Activated CD8-positive, alpha-beta memory T cell treated with anti-CD3 and anti-CD28 coated beads, Interleukin-2, amount 10 ng/mL, durations not matched to agents 7 days and 5 days (primary cell): Measurements from ENCODE around the gene STK32B. TPM values are rescaled to one million over a fixed set of nuclear protein-coding genes. Genes with fewer than 3 reads are reported as not detected.
"Not testable (repeated sequence)": the region's sequence is repeated elsewhere in the genome, so short reads cannot be mapped to it uniquely, and the experiment has no call there.

Experiments
- ATAC-seq: fragments of 150-1000 bp; cut with Tn5 transposase; one replicate; pipeline ENCODE4 v1.10.0; 2021; ENCODE audit warnings: moderate library complexity
- CTCF ChIA-PET: fragments of 350-600 bp; sonication (Branson Sonifier 250); formaldehyde crosslinking; loops from one replicate; lab custom pipeline; 2021; ENCODE audit warnings: antibody characterized with exemption; lab: Charles Lee
- DNase-seq: peaks from one replicate; pipeline ENCODE4 v3.0.0-alpha.2; 2020
- H3K27ac Mint-ChIP-seq: one replicate; pipeline ENCODE4 v1.8.0; 2021; ENCODE audit warnings: mild to moderate bottlenecking, mixed read lengths
- H3K27me3 Mint-ChIP-seq: one replicate; pipeline ENCODE4 v1.8.0; 2021; ENCODE audit warnings: mixed read lengths
- H3K36me3 Mint-ChIP-seq: one replicate; pipeline ENCODE4 v1.8.0; 2021; ENCODE audit warnings: mild to moderate bottlenecking, mixed read lengths
- H3K4me1 Mint-ChIP-seq: one replicate; pipeline ENCODE4 v1.8.0; 2021; ENCODE audit warnings: mixed read lengths
- H3K4me3 Mint-ChIP-seq: one replicate; pipeline ENCODE4 v1.8.0; 2021; ENCODE audit warnings: mild to moderate bottlenecking, moderate library complexity, mixed read lengths
- H3K9me3 Mint-ChIP-seq: one replicate; pipeline ENCODE4 v1.8.0; 2022; ENCODE audit warnings: low read depth, mixed read lengths
- total RNA-seq, 2 experiments: library from RNA; stranded (reverse); gene quantifications; one replicate each; pipeline ENCODE4 v1.2.3, GENCODE V29; 2021

Gene STK32B
- total RNA-seq, 2 experiments from 2014 or later, result not detected

DNA sequence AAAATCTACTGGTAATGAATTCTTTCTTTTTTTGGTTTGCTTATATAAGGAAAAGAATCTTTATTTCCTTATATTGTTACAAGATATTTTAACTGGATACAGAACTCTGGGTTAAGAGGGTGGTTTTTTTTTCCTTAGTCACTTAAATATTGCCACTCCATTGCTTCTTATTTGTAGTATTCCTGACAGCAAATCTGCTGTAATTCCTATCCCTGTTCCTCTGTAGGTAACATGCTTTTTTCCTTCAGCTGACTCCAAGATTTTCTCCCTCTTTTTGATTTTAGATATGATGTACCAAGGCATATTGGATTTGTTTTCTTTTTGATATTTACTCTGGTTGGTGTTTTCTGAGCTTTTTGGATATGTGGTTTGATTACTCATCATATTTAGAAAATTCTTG lies 378.5 kb downstream of the STK32B start:
- ATAC-seq (no peak), DNase-seq (no peak)
- H3K9me3 Mint-ChIP-seq, result no peaks in the 10 kb centered on the region
- no peaks in the 10 kb centered on the region for H3K4me1 Mint-ChIP-seq
- CTCF ChIA-PET, result no interaction called here
- no peak overlapping the region for H3K27ac Mint-ChIP-seq
- H3K4me3 Mint-ChIP-seq, result no peak overlapping the region
- H3K27me3 Mint-ChIP-seq, result no peaks in the 10 kb centered on the region
- no peaks in the 10 kb centered on the region for H3K36me3 Mint-ChIP-seq

DNA sequence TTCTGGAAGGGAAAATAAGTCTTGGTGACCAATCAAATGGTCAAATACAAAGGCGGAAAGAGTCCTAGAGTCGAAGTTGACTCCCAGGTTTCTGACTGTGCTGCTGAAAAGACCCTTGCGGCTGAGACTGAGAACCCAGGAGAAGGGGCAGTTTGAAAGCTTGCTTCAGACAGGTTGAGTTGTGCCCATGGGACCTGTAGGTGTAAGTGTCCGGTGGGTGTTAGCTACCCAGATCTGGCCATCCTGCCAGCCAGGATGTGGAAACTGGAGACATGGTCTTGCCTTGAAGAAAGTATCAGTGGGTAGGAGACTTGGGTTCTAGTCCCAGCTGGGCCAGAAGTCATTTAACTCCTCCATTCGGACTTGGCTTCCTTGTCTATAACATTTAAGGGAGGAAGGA lies 381.9 kb downstream of the STK32B start:
- no peaks in the 10 kb centered on the region for H3K9me3 Mint-ChIP-seq
- H3K27me3 Mint-ChIP-seq, result no peaks in the 10 kb centered on the region
- no peaks in the 10 kb centered on the region for H3K4me1 Mint-ChIP-seq
- no peak overlapping the region for H3K4me3 Mint-ChIP-seq
- no peak for DNase-seq
- H3K27ac Mint-ChIP-seq, result no peak overlapping the region
- CTCF ChIA-PET, result no interaction called here
- H3K36me3 Mint-ChIP-seq, result no peaks in the 10 kb centered on the region
- no peak for ATAC-seq

DNA sequence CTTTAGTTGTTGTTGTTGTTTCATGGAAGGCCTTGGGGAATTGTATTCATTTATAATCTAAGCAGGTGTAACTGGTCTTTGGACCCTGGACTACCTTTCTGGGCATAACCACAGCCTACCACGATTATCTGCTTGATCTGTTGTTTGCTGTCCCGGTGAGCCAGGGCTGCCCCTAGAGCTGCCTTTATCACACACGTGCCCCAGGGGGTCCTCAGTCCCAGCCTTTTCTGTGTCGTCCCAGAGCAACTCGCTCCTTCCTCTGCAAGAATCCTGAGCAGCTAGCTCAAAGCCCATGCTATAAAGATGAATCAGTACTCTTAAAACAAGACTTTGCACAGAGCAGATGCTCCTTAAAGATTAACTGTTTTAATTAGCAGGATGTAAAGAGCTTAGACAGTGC lies 383.9 kb downstream of the STK32B start:
- Mint-ChIP-seq H3K4me3 (no peak overlapping the region), H3K9me3 (no peaks in the 10 kb centered on the region), H3K4me1 (no peaks in the 10 kb centered on the region), H3K36me3 (no peaks in the 10 kb centered on the region), H3K27ac (no peak overlapping the region), H3K27me3 (no peaks in the 10 kb centered on the region)
- CTCF ChIA-PET, result no interaction called here
- DNase-seq, result no peak
- no peak for ATAC-seq

DNA sequence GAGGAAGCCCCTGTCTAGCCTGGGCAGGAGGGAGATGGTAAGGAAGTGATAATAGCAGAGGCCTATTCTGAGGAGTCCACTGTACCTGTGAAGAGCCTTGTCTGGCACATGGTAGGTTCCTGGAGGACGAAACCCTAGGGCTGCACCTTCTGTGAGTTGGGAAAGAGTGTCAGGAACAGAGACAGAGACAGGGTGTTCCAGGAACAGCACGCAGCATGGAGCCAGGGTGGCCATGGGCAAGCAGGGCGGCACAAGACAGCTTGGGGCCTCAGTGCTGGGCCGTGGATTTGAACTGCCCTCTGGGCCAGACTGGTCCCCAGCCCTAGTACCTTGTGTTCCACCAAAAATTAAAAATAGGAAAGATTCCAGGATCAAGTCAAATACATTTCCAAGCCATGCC lies 384.5 kb downstream of the STK32B start:
- no peaks in the 10 kb centered on the region for H3K4me1 Mint-ChIP-seq
- H3K36me3 Mint-ChIP-seq, result no peaks in the 10 kb centered on the region
- ATAC-seq (no peak), DNase-seq (no peak)
- H3K27ac Mint-ChIP-seq, result no peak overlapping the region
- CTCF ChIA-PET, result no interaction called here
- H3K27me3 Mint-ChIP-seq, result no peaks in the 10 kb centered on the region
- H3K4me3 Mint-ChIP-seq, result no peak overlapping the region
- no peaks in the 10 kb centered on the region for H3K9me3 Mint-ChIP-seq

DNA sequence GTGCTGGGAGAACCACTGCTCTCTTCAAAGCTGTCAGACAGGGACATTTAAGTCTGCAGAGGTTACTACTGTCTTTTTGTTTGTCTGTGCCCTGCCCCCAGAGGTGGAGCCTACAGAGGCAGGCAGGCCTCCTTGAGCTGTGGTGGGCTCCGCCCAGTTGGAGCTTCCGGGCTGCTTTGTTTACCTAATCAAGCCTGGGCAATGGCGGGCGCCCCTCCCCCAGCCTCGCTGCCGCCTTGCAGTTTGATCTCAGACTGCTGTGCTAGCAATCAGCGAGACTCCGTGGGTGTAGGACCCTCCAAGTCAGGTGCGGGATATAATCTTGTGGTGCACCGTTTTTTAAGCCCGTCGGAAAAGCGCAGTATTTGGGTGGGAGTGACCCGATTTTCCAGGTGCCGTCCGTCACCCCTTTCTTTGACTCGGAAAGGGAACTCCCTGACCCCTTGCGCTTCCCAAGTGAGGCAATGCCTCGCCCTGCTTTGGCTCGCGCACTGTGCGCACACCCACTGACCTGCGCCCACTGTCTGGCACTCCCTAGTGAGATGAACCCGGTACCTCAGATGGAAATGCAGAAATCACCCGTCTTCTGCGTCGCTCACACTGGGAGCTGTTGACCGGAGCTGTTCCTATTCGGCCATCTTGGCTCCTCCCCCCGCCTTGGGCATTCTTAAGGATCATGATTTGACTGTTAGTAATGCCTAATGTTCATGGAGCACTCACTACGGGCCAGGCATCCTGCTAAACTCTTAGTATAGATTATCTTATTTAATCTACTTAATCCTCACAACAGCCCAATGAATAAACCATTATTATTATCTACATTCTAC lies 392.9 kb downstream of the STK32B start:
- H3K36me3 Mint-ChIP-seq, H3K9me3 Mint-ChIP-seq, H3K4me1 Mint-ChIP-seq, CTCF ChIA-PET, H3K4me3 Mint-ChIP-seq, H3K27me3 Mint-ChIP-seq, DNase-seq, H3K27ac Mint-ChIP-seq, ATAC-seq: not testable (repeated sequence)

DNA sequence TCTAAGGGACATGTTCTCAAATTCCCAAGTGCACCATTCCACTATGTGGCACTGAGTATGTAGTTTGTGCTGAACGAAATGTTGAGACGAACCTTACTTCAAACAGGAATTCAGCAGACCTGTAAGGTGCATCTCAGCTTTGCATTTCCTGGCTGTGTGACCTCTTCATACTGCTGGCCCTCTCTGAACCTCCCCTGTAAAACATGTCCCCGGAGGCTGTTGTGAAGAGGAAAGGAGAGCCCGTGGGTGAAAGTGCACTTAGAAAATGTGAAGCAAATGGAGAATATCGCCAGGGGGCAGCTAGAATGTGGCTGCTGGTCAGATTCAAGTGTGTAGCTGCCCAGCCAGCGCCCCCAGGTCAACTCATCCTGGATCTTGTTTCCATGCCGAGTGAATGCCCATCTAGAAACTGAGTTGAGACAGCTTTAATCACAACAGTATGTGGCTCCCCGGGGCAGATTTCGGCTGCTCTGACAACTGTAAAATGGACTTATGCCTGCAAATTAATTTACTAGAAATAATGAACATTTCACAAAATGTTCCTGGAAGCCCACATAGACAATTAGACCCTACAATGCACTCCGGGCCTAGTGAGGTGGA lies 393.7 kb downstream of the STK32B start:
- DNase-seq, result no peak
- H3K27ac Mint-ChIP-seq, result no peak overlapping the region
- ATAC-seq, result no peak
- H3K9me3 Mint-ChIP-seq, result no peaks in the 10 kb centered on the region
- no peaks in the 10 kb centered on the region for H3K4me1 Mint-ChIP-seq
- H3K36me3 Mint-ChIP-seq, result no peaks in the 10 kb centered on the region
- CTCF ChIA-PET, result no interaction called here
- H3K4me3 Mint-ChIP-seq, result no peak overlapping the region
- no peaks in the 10 kb centered on the region for H3K27me3 Mint-ChIP-seq

DNA sequence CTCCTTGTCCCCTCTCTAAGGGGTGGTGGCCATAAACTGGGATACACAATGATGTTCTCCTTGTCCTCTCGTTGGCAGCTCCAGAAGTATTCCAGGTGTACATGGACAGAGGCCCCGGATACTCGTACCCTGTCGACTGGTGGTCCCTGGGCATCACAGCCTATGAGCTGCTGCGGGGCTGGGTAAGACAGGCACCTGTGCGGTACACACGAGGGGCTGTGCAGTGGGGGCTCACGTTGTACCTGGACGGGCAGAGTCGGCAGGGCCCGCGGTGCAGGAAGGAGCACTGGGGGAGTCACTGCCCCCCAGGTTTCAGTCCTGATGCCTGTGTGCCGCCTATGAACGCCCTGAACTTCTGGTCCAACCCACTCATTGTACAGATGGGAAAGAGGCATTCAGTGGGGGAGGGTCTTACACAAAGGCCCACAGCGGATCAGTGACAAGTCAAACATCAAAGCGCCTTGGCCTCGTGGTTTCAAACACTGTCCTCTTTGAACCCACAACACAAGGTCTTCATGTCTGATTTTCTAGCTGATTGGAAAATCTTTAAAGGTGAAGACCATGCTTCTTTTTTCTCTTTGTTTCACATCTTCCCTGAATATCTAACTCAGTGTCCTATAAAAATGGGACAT lies 395.4 kb downstream of the STK32B start:
- no peak for ATAC-seq
- no peak for DNase-seq
- Mint-ChIP-seq H3K4me1 (no peaks in the 10 kb centered on the region), H3K4me3 (no peak overlapping the region), H3K27ac (no peak overlapping the region), H3K9me3 (no peaks in the 10 kb centered on the region), H3K36me3 (no peaks in the 10 kb centered on the region), H3K27me3 (no peaks in the 10 kb centered on the region)
- CTCF ChIA-PET, result no interaction called here

DNA sequence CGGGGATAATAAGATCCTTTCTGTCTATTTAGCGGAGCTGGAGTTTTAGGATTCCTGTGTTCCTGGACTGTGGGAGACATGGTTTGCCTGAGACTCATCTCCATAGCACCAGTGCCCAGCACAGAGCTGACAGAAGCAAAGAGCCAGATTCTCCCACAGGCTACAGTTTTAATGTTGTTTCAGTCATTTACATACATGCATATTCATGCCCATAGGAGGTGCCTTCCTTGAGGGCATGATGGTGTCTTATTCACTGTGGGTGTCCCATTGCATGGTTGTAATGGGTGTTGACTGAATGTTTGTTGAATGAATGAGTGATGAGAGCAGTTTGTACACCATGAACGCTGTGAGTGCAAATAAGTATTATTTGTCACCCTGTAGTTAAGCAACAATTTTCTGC lies 396.5 kb downstream of the STK32B start:
- H3K27ac Mint-ChIP-seq, result no peak overlapping the region
- H3K4me1 Mint-ChIP-seq, result no peaks in the 10 kb centered on the region
- no peaks in the 10 kb centered on the region for H3K9me3 Mint-ChIP-seq
- no peaks in the 10 kb centered on the region for H3K27me3 Mint-ChIP-seq
- ATAC-seq (no peak), DNase-seq (no peak)
- CTCF ChIA-PET, result no interaction called here
- H3K36me3 Mint-ChIP-seq, result no peaks in the 10 kb centered on the region
- no peak overlapping the region for H3K4me3 Mint-ChIP-seq

DNA sequence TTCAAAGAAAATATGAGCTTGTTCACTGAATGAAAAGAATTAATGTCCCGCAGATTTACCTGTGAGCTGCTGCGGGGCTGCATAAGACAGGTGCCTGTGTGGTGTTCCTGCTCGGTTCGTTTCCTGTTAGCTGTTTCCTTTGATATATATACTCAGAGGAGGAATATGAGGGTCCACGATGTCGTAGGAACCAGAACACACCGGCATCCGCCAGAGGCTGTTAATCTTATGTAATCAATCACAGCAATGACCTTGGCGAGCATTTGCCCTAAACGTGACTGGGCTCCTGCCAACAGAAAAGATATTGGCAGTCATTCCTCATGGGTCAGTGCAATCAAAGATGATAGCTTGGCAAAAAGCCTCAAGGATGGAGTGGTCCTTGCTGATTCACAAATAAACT lies 396.9 kb downstream of the STK32B start:
- ATAC-seq (no peak), DNase-seq (no peak)
- no peaks in the 10 kb centered on the region for H3K27me3 Mint-ChIP-seq
- H3K4me3 Mint-ChIP-seq, result no peak overlapping the region
- CTCF ChIA-PET, result no interaction called here
- H3K27ac Mint-ChIP-seq, result no peak overlapping the region
- no peaks in the 10 kb centered on the region for H3K9me3 Mint-ChIP-seq
- no peaks in the 10 kb centered on the region for H3K4me1 Mint-ChIP-seq
- H3K36me3 Mint-ChIP-seq, result no peaks in the 10 kb centered on the region

DNA sequence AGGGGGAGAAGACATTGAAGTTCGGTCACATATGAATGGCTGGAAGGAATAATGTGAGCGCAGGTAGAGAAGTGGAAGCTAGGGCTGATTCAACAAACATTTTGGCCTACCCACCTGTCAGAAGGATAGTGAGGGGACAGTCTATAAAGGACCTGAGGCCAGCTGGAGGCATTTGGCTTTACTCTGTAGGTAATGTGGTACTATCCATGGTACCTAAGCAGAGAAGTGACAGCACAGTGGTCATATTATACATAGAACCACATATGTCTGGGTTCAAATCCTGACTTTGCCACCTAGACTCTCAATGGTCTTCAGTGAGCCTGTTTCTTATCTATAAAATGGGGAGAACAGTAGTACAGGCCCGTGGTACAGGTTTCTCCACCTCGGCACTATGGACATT lies 400.0 kb downstream of the STK32B start:
- CTCF ChIA-PET, result no interaction called here
- Mint-ChIP-seq H3K9me3 (no peaks in the 10 kb centered on the region), H3K36me3 (no peaks in the 10 kb centered on the region), H3K4me3 (no peak overlapping the region), H3K4me1 (no peaks in the 10 kb centered on the region), H3K27ac (no peak overlapping the region), H3K27me3 (no peaks in the 10 kb centered on the region)
- ATAC-seq (no peak), DNase-seq (no peak)

DNA sequence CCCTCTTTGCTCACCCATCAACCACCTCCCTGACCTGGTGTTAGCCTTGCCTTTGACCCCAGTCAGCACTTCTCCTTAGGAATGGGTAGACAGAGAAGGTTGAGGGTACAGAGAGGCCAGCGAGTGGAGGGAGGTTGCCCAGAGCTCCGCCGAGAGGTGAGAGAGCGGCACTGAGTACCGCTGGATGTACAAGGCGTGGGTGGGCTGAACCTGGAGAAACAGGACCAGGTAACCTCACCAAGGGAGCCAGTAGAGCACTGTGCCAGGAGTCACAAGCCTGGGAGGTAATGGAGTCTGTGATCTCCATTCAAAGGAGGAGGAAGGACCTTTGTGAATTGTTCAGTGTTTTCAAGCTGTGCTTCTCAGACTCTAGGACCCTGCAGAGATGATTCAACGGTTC lies 400.9 kb downstream of the STK32B start:
- no peak for ATAC-seq
- H3K27ac Mint-ChIP-seq, result no peak overlapping the region
- H3K27me3 Mint-ChIP-seq, result no peaks in the 10 kb centered on the region
- H3K36me3 Mint-ChIP-seq, result no peaks in the 10 kb centered on the region
- CTCF ChIA-PET, result no interaction called here
- no peak overlapping the region for H3K4me3 Mint-ChIP-seq
- no peaks in the 10 kb centered on the region for H3K9me3 Mint-ChIP-seq
- no peaks in the 10 kb centered on the region for H3K4me1 Mint-ChIP-seq
- DNase-seq, result no peak

DNA sequence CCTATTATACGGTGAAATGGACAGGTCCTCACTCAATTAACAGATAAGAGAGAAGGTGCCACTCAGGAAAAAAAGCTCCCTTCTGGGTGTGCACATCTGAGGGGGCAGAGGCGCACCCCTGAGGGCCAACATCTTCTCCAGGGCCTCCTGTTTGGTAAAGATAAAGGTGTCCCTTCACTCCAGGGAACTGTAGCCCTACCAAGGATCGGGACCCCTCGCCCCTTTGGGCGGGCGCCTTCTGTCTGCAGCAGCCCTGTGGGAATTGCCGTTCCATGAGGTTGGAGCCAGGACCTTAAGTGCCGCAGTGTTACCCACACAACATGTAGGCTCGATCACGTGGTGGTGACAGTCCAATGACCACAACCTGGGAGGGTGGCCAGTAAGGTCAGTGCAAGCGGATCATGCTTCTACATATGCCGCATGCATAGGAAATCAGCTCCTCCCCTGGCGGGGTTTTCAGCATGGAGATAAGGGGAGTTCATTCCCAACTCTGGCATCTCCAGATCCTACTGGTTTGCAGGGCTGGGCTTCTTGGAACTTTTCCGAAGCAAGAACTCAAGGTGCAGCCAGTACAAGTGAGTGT lies 403.8 kb downstream of the STK32B start:
- H3K4me1 Mint-ChIP-seq, result no peaks in the 10 kb centered on the region
- H3K27me3 Mint-ChIP-seq, result no peaks in the 10 kb centered on the region

DNA sequence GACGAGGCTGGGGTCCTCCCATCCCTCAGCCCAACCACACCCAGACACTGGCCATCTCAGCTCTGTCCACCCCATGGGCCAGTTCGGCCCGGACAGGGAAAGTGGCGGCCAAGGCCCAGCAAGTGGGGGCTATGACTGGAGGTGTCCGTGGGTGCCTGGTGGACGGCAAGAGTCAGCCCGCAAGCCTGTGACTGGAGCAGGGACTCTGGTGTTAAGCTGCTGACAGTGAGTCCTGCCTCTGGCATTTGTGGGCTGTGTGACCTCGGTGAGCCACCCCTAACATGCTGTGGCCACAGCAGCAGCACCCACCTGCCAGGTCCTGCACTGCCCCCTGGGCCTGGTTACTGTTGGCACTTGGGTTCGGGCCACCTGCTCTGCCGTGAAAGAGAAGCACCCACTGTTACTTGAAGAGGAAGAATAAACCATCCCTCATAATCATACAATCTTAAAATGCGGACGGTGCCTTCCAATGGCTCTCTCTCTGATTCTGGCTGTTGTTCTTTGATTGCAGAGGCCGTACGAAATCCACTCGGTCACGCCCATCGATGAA lies 405.1 kb downstream of the STK32B start:
- no peaks in the 10 kb centered on the region for H3K27me3 Mint-ChIP-seq
- H3K27ac Mint-ChIP-seq, result no peak overlapping the region
- no peaks in the 10 kb centered on the region for H3K9me3 Mint-ChIP-seq
- DNase-seq (no peak), ATAC-seq (no peak)
- no peaks in the 10 kb centered on the region for H3K36me3 Mint-ChIP-seq
- H3K4me3 Mint-ChIP-seq, result no peak overlapping the region
- CTCF ChIA-PET, result no interaction called here
- no peaks in the 10 kb centered on the region for H3K4me1 Mint-ChIP-seq

More for the DNA sequence above, 403.8 kb downstream of the STK32B start:
- Mint-ChIP-seq H3K36me3 (no peaks in the 10 kb centered on the region), H3K27ac (no peak overlapping the region), H3K4me3 (no peak overlapping the region), H3K9me3 (no peaks in the 10 kb centered on the region)
- DNase-seq (no peak), ATAC-seq (no peak)
- CTCF ChIA-PET, result no interaction called here
